ENCODE data around the gene CCDC102B.

DNA sequence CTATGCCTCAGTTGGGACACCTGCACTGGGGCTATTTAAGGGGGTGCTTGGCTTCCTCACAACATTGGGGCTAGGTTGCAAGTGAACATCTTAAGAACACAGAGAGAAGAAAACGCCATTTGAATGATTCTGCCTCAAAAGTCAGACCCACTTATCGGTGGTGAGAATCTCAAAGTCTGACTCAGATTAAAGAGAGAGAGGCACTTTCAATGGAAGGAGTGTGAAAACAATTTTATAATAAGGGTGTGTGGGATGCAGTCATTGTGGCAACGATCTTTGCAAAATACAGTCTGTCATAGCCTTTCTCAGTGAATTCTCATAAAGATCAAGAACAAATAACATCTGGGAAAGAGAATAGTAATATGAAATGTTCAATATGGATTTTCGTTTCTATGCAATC is 41.8 kb downstream of the CCDC102B start:
- TF ChIP-seq CTCF (IDR thresholded peaks at IDR 0.05; ENCODE audit: insufficient read depth, low read length) (no peak), SPI1 (IDR thresholded peaks at IDR 0.05; ENCODE audit: borderline replicate concordance, low read depth) (no peak), REST (IDR thresholded peaks at IDR 0.05; ENCODE audit: insufficient replicate concordance, low read depth) (no peak), POLR2AphosphoS5 (IDR thresholded peaks at IDR 0.05; ENCODE audit: low read depth) (no peak)
